SK-N-SH (cell line): ENCODE data around the gene KHNYN.

Experiments used
- MEF2A ChIP-seq: IDR thresholded peaks from 2 replicates; pipeline ENCODE4 v1.4.0; 2012; ENCODE audit warnings: low read depth, borderline replicate concordance
- POLR2AphosphoS5 ChIP-seq: IDR thresholded peaks from 2 replicates; pipeline ENCODE4 v1.6.1; 2012; ENCODE audit warnings: low read depth, low read length
- TF ChIP-seq, protein P1 (sequence below): fragments of 200-600 bp; sonication (generic); IDR thresholded peaks from 2 replicates; pipeline ENCODE4 v1.6.1; 2017; ENCODE audit warnings: antibody characterized with exemption, mild to moderate bottlenecking, moderate library complexity

DNA sequence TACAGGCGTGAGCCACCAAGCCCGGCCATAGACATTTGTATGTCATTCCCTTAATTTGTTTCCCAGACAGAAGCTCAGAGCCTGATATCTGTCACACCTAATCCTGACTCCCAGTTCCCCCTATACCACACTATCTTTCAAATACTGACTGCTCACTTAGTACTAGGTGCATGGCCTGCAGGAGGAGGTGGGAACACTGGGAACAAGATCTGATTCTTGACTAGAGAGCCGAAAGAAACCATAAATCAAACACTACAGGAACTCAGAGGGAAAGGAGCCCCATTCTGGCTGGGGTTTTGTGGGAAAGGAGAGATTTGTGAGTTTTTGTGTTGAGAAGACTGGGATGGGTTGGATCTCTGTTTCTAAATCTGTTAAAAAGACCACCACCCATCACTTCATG is 4.9 kb downstream of the KHNYN start:
- TF ChIP-seq, protein P1, sequence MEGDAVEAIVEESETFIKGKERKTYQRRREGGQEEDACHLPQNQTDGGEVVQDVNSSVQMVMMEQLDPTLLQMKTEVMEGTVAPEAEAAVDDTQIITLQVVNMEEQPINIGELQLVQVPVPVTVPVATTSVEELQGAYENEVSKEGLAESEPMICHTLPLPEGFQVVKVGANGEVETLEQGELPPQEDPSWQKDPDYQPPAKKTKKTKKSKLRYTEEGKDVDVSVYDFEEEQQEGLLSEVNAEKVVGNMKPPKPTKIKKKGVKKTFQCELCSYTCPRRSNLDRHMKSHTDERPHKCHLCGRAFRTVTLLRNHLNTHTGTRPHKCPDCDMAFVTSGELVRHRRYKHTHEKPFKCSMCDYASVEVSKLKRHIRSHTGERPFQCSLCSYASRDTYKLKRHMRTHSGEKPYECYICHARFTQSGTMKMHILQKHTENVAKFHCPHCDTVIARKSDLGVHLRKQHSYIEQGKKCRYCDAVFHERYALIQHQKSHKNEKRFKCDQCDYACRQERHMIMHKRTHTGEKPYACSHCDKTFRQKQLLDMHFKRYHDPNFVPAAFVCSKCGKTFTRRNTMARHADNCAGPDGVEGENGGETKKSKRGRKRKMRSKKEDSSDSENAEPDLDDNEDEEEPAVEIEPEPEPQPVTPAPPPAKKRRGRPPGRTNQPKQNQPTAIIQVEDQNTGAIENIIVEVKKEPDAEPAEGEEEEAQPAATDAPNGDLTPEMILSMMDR, result no peak
- TF ChIP-seq POLR2AphosphoS5 (no peak), MEF2A (no peak)
